Fibroblast of lung (primary cell): ENCODE measurements around the gene INTU. TPM values are rescaled to one million over a fixed set of nuclear protein-coding genes. Genes with fewer than 3 reads are reported as not detected.

ENCODE experiments used
- DNase-seq, 2 donors: peaks; one replicate each; pipeline versions ENCODE4 v3.0.0 to v3.0.0-alpha.2; 2010; ENCODE audit warnings: low read depth in 2 of 2
- H2AFZ ChIP-seq: 2 replicates; pipeline ENCODE4 v1.5.1; 2012; ENCODE audit warnings: low read length, control low read depth, inconsistent platforms
- H3K27ac ChIP-seq: 2 replicates; pipeline ENCODE4 v1.5.1; 2011; ENCODE audit warnings: low read length, control low read depth; ENCODE audit not compliant: insufficient read depth
- H3K27me3 ChIP-seq: 2 replicates; pipeline ENCODE4 v1.5.1; 2011; ENCODE audit warnings: mild to moderate bottlenecking, low read length; ENCODE audit not compliant: control insufficient read depth, insufficient read depth
- H3K36me3 ChIP-seq: 2 replicates; pipeline ENCODE4 v1.5.1; 2011; ENCODE audit warnings: low read length; ENCODE audit not compliant: control insufficient read depth, insufficient read depth
- H3K4me1 ChIP-seq: 2 replicates; pipeline ENCODE4 v1.5.1; 2011; ENCODE audit warnings: low read length; ENCODE audit not compliant: control insufficient read depth, insufficient read depth; ENCODE audit errors: extremely low read depth
- H3K4me2 ChIP-seq: 2 replicates; pipeline ENCODE4 v1.5.1; 2011; ENCODE audit warnings: low read length, control low read depth; ENCODE audit not compliant: insufficient read depth; ENCODE audit errors: extremely low read depth
- H3K4me3 ChIP-seq, 4 experiments: fragments of 200-600 bp in 1 of 4; sonication (generic) in 1 of 4; replicated peaks in 1 of 4; 2 replicates each; pipeline ENCODE4 v1.5.1; 2011 to 2016; ENCODE audit warnings: low read length in 4 of 4, low read depth in 3 of 4, mild to moderate bottlenecking in 3 of 4, control low read depth in 2 of 4, inconsistent platforms in 1 of 4, mixed read lengths in 1 of 4; ENCODE audit not compliant: insufficient read depth in 1 of 4; ENCODE audit errors: control extremely low read depth in 1 of 4
- H3K79me2 ChIP-seq: 2 replicates; pipeline ENCODE4 v1.5.1; 2012; ENCODE audit warnings: mild to moderate bottlenecking, low read length, inconsistent platforms; ENCODE audit not compliant: control insufficient read depth, insufficient read depth
- H3K9ac ChIP-seq: 2 replicates; pipeline ENCODE4 v1.5.1; 2011; ENCODE audit warnings: mild to moderate bottlenecking, low read length, control low read depth; ENCODE audit not compliant: insufficient read depth
- H3K9me3 ChIP-seq: 2 replicates; pipeline ENCODE4 v1.5.1; 2012; ENCODE audit warnings: low read depth, low read length; ENCODE audit not compliant: control insufficient read depth, insufficient read depth
- H4K20me1 ChIP-seq: 2 replicates; pipeline ENCODE4 v1.5.1; 2011; ENCODE audit warnings: low read length; ENCODE audit not compliant: control insufficient read depth, insufficient read depth; ENCODE audit errors: extremely low read depth
- CTCF ChIP-seq, 2 donors: IDR thresholded peaks in 1 of 2; conservative IDR thresholded peaks in 1 of 2; 1 replicate in 1 of 2; 2 replicates in 1 of 2; pipeline ENCODE4 v1.5.1; 2011 to 2012; ENCODE audit warnings: low read length in 2 of 2, control low read depth in 1 of 2, inconsistent platforms in 1 of 2, low read depth in 1 of 2, mild to moderate bottlenecking in 1 of 2
- EZH2 ChIP-seq: IDR thresholded peaks from 2 replicates; pipeline ENCODE4 v1.5.1; 2012; ENCODE audit warnings: low read length, control low read depth, mild to moderate bottlenecking; ENCODE audit errors: missing control alignments
- polyA plus RNA-seq, 2 donors: library from polyadenylated mRNA; depleted of rRNA in 1 of 2; stranded (reverse) in 1 of 2; unstranded in 1 of 2; fragments of >200 nt; gene quantifications; 2 replicates each; pipeline ENCODE4 v1.2.1, GENCODE V29; 2011 to 2012; ENCODE audit warnings: missing spikeins in 1 of 2
- total RNA-seq: library from RNA; depleted of rRNA; stranded (reverse); fragments of >200 nt; gene quantifications from 2 replicates; pipeline ENCODE4 v1.2.1, GENCODE V29; 2014

The INTU gene
- total and polyA plus RNA-seq, 2 donors (not counting 1 experiment from before 2014, with no cell fraction given): 5.6 to 9.6 TPM

GRCh38 chr4:127616898-127617297, 15.9 kb upstream of the INTU start:
- TF ChIP-seq EZH2: no peak
- Histone ChIP-seq H3K36me3 (no peaks in the 10 kb centered on the region), H3K79me2 (no peaks in the 10 kb centered on the region), H3K4me2 (no peak overlapping the region), H3K4me3 (no peak overlapping the region), H3K4me1 (no peaks in the 10 kb centered on the region), H3K9ac (no peak overlapping the region), H3K27me3 (peaks cover 7% of the 10 kb centered on the region), H2AFZ (no peak overlapping the region), H4K20me1 (no peaks in the 10 kb centered on the region), H3K27ac (no peak overlapping the region), H3K9me3 (no peaks in the 10 kb centered on the region)
- no peak for DNase-seq

GRCh38 chr4:127618427-127618826, 14.3 kb upstream of the INTU start:
- H3K79me2 ChIP-seq: no peaks in the 10 kb centered on the region
- no peak overlapping the region for H3K4me2 ChIP-seq
- no peaks in the 10 kb centered on the region for H4K20me1 ChIP-seq
- H3K9me3 ChIP-seq: no peaks in the 10 kb centered on the region
- H2AFZ ChIP-seq: no peak overlapping the region
- H3K36me3 ChIP-seq: no peaks in the 10 kb centered on the region
- DNase-seq: no peak
- no peak overlapping the region for H3K4me3 ChIP-seq
- TF ChIP-seq CTCF (conservative IDR thresholded peaks at IDR 0.05 in 1 of 2, IDR thresholded peaks at IDR 0.05 in 1 of 2; ENCODE audit: low read depth in 1 of 2, low read length in 2 of 2): no peak
- no peak for TF ChIP-seq EZH2
- no peak overlapping the region for H3K27ac ChIP-seq
- no peaks in the 10 kb centered on the region for H3K4me1 ChIP-seq
- peaks cover 9% of the 10 kb centered on the region for H3K27me3 ChIP-seq
- no peak overlapping the region for H3K9ac ChIP-seq

- H3K9ac ChIP-seq: no peak overlapping the region
- no peaks in the 10 kb centered on the region for H3K4me1 ChIP-seq
- H3K79me2 ChIP-seq: no peaks in the 10 kb centered on the region
- no peak overlapping the region for H3K27ac ChIP-seq
- no peak for TF ChIP-seq EZH2
- TF ChIP-seq CTCF (conservative IDR thresholded peaks at IDR 0.05 in 1 of 2, IDR thresholded peaks at IDR 0.05 in 1 of 2; ENCODE audit: low read depth in 1 of 2, low read length in 2 of 2): peak in 1 of 2 donors; percentile 16
- peak overlapping the region; percentile 85 for H3K4me2 ChIP-seq
- H2AFZ ChIP-seq: no peak overlapping the region
- H4K20me1 ChIP-seq: no peaks in the 10 kb centered on the region
- no peaks in the 10 kb centered on the region for H3K9me3 ChIP-seq
- DNase-seq: no peak
- H3K36me3 ChIP-seq: no peaks in the 10 kb centered on the region
- H3K4me3 ChIP-seq: peak overlapping the region; percentile 23 to 85 (median 76)
- H3K27me3 ChIP-seq: peaks cover 3% of the 10 kb centered on the region
Observed at GRCh38 chr4:127622621-127622920, 10.2 kb upstream of the INTU start.
